ENCODE measurements around the gene CD86.
A peak's percentile ranks its signal among the peaks of the same experiment; 100 is the strongest.
"Not testable (repeated sequence)": the region's sequence is repeated elsewhere in the genome, so short reads cannot be mapped to it uniquely, and the experiment has no call there.

The CD86 gene

GRCh38 chr3:122055215-122055614 lies at the start of gene CD86:
Gene CD86, plus strand, starts transcription at chr3:122055362. Its CDS starts 128 bp downstream, at chr3:122055490.
- no peak for DNase-seq

- DNase-seq, result no peak
Observed at GRCh38 chr3:122006267-122006666, 48.9 kb upstream of the CD86 start.

- no peak for DNase-seq
Observed at GRCh38 chr3:122008166-122008565, 47.0 kb upstream of the CD86 start.

- DNase-seq, result no peak
Observed at GRCh38 chr3:122010506-122010905, 44.7 kb upstream of the CD86 start.

- no peak for DNase-seq
Observed at GRCh38 chr3:122011396-122011795, 43.8 kb upstream of the CD86 start.

- DNase-seq, result no peak
Observed at GRCh38 chr3:122012821-122013220, 42.3 kb upstream of the CD86 start.

GRCh38 chr3:122013448-122013925 lies 41.7 kb upstream of the CD86 start:
- no peak for DNase-seq

GRCh38 chr3:122014741-122015140 lies 40.4 kb upstream of the CD86 start:
- DNase-seq, result peak in 1 of 2 experiments; percentile 25

GRCh38 chr3:122019493-122019892 lies 35.7 kb upstream of the CD86 start:
- DNase-seq, result no peak

GRCh38 chr3:122021037-122021436 lies 34.1 kb upstream of the CD86 start:
- no peak for DNase-seq

- peak; percentile 73 to 91 for DNase-seq
Observed at GRCh38 chr3:122021811-122022401, 33.3 kb upstream of the CD86 start, which contains the start of gene ILDR1. Gene ILDR1, minus strand, starts transcription at chr3:122022247. Its CDS starts 170 bp downstream, at chr3:122022077.

- peak; percentile 17 to 39 for DNase-seq
Observed at GRCh38 chr3:122023335-122023910, 31.7 kb upstream of the CD86 start.

GRCh38 chr3:122024800-122025199 lies 30.4 kb upstream of the CD86 start:
- no peak for DNase-seq

GRCh38 chr3:122025296-122025695 lies 29.9 kb upstream of the CD86 start:
- peak; percentile 76 to 85 for DNase-seq

GRCh38 chr3:122030381-122031122 lies 24.6 kb upstream of the CD86 start:
- DNase-seq, result no peak

- DNase-seq, result no peak
Observed at GRCh38 chr3:122031123-122031468, 24.1 kb upstream of the CD86 start.

- DNase-seq, result no peak
Observed at GRCh38 chr3:122032531-122032930, 22.6 kb upstream of the CD86 start.

- DNase-seq, result no peak
Observed at GRCh38 chr3:122033023-122033422, 22.1 kb upstream of the CD86 start.

GRCh38 chr3:122047296-122047695 lies 7.9 kb upstream of the CD86 start:
- not testable (repeated sequence) for DNase-seq

- DNase-seq, result not testable (repeated sequence)
Observed at GRCh38 chr3:122047773-122048172, 7.4 kb upstream of the CD86 start.

GRCh38 chr3:122052968-122053367 lies 2.2 kb upstream of the CD86 start:
- no peak for DNase-seq

- DNase-seq, result no peak
Observed at GRCh38 chr3:122057671-122058070, 2.5 kb downstream of the CD86 start.

GRCh38 chr3:122058294-122058693 lies 3.1 kb downstream of the CD86 start:
- DNase-seq, result no peak

Measured in NCI-H526 (cell line).